Measurements from ENCODE around the gene PALLD.
"Not testable (repeated sequence)": the region's sequence is repeated elsewhere in the genome, so short reads cannot be mapped to it uniquely, and the experiment has no call there.

Gene PALLD

DNA sequence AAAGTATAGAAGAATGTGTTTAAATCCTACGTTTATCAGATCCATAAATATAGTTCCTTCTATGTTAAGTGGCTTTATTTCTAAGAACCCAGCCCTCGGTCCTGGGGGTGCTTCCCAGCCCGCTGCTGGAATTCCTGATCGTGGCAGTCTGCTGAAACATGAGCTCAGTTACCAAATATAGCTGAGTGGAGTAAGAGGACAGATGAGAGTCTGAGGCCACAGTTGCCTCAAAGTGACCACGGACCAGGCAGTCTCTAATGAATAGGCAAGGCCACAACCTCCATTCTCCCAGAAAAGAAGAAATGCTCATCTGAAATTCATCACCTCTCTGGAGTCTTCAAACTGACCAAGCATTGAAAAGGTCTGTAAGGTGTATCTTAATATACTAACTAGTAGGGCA is at the start of gene PALLD:
Gene PALLD, plus strand, starts transcription at position 219 of the 400 bp plus-strand sequence.
- DNase-seq (ENCODE audit: low read depth) = no peak
- TF ChIP-seq, protein P1, sequence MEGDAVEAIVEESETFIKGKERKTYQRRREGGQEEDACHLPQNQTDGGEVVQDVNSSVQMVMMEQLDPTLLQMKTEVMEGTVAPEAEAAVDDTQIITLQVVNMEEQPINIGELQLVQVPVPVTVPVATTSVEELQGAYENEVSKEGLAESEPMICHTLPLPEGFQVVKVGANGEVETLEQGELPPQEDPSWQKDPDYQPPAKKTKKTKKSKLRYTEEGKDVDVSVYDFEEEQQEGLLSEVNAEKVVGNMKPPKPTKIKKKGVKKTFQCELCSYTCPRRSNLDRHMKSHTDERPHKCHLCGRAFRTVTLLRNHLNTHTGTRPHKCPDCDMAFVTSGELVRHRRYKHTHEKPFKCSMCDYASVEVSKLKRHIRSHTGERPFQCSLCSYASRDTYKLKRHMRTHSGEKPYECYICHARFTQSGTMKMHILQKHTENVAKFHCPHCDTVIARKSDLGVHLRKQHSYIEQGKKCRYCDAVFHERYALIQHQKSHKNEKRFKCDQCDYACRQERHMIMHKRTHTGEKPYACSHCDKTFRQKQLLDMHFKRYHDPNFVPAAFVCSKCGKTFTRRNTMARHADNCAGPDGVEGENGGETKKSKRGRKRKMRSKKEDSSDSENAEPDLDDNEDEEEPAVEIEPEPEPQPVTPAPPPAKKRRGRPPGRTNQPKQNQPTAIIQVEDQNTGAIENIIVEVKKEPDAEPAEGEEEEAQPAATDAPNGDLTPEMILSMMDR (conservative IDR thresholded peaks at IDR 0.05; ENCODE audit: low read depth, low read length) = no peak
- H3K4me3 ChIP-seq (ENCODE audit: low read length) = no peak within 1 kb of the TSS

GRCh38 chr4:168449063-168449462 is 47.8 kb upstream of the PALLD start:
- DNase-seq (ENCODE audit: low read depth) = not testable (repeated sequence)

DNA sequence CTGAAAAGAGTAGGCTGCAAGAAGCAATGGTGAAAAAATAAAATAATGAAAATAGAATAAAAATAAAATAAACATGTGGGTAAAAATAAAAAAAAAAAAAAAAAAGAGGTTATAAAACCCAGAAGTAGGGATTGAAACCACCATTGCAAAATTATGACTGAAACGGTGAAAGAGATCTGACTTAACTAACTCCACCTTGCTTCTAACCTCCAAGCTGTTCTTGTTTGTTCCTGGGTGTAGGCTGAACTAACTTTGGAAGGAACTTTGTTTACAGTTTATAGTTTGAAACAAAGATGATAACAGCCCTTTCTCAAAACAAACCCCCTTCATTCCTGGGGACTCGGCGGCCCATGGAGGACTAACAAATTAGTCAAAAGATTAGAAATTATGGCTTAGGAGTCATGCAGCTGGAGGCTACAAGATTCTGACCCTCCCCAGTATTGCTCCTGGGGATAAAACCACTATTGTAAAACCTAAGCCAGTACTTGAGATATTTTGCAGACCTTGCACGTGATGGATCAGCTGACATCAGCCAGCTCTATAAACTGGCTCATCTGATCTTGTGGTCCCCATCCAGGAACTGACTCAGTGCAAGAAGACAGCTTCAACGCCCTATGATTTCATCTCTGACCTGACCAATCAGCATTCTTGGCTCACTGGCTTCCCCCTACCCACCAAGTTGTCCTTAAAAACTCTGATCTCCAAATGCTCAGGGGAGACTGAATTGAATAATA is 47.0 kb upstream of the PALLD start:
- TF ChIP-seq, protein P1 (conservative IDR thresholded peaks at IDR 0.05; ENCODE audit: low read depth, low read length) = no peak
- H3K4me3 ChIP-seq (ENCODE audit: low read length) = no peak overlapping the region
- DNase-seq (ENCODE audit: low read depth) = no peak

More at GRCh38 chr4:168449063-168449462, 47.8 kb upstream of the PALLD start:
- H3K4me3 ChIP-seq (ENCODE audit: low read length) = not testable (repeated sequence)

DNA sequence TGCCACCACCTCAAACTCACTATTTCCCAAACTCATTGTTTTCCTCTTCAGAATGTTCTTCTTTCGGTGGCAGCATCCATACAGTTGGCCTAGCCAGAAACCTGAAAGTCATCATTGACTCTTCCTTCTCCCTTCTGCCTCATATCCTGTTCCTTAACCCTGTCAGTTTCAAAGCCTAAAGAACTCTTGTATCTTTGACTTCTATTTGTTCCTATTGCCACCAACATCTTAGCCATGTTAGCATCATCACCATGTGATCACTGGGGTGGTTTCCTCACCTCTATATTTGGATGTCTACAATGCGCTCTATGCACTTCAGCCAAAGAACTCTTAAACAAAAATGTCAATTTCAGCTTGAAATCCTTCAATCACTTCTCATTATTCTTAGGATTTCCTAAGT is 45.5 kb upstream of the PALLD start:
- DNase-seq (ENCODE audit: low read depth) = no peak

GRCh38 chr4:168451744-168452390 is 45.0 kb upstream of the PALLD start:
- no peak overlapping the region for H3K4me3 ChIP-seq (ENCODE audit: low read length)
- no peak for DNase-seq (ENCODE audit: low read depth)
- TF ChIP-seq, protein P1 (conservative IDR thresholded peaks at IDR 0.05; ENCODE audit: low read depth, low read length) = no peak

More for the DNA sequence above, 45.5 kb upstream of the PALLD start:
- TF ChIP-seq, protein P1 (conservative IDR thresholded peaks at IDR 0.05; ENCODE audit: low read depth, low read length) = no peak
- H3K4me3 ChIP-seq (ENCODE audit: low read length) = no peak overlapping the region

- TF ChIP-seq, protein P1 (conservative IDR thresholded peaks at IDR 0.05; ENCODE audit: low read depth, low read length) = no peak
- no peak for DNase-seq (ENCODE audit: low read depth)
- H3K4me3 ChIP-seq (ENCODE audit: low read length) = no peak overlapping the region
These were observed 43.7 kb upstream of the PALLD start for GRCh38 chr4:168453146-168453545.

- H3K4me3 ChIP-seq (ENCODE audit: low read length); DNase-seq (ENCODE audit: low read depth): not testable (repeated sequence)
These were observed 38.6 kb upstream of the PALLD start for GRCh38 chr4:168458256-168458655.

GRCh38 chr4:168461821-168462220 is 35.0 kb upstream of the PALLD start:
- TF ChIP-seq, protein P1 (conservative IDR thresholded peaks at IDR 0.05; ENCODE audit: low read depth, low read length) = no peak
- no peak overlapping the region for H3K4me3 ChIP-seq (ENCODE audit: low read length)
- DNase-seq (ENCODE audit: low read depth) = no peak

All from retinal pigment epithelial cell (primary cell).